ENCODE results near the gene GABPB2.

The GABPB2 gene

DNA sequence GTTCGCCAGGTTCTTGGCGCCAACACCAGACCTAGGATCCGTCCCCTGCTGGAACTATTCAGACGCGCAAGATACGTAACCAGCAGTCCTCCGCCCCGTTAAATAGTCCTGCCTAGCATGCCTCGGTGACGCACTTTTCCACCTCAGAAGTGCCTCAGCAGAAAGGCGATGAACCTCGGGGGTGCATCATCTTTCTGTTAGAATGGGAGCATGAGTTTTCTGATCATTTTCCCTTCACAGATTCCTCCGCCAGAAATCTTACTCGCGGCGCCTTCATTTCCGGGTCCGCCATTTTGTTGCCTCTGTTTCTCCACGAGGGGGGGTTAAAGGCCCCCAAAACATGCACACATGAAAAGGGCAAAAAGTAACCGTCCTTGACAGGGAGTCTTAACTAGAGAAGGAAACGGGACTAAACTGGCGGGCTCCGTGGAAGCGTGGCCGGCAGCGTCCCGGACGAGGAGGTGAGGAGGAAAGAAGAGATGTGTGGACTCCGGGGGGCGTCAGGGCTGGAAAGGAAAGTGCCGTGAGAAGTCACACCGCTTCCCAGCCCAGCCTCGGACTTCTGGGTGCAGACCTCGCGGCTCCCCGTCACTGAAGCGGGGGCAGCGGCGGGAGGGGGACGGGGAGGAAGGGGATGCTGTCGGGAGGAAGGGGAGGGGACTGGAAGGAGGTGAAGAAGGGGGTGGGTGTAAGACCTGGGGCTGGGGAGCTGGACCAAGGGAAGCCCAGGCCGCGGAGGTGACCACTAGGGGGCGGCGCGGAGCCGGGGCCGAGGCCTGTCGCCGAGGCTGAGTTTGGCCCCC, at the start of gene GABPB2:
Gene GABPB2, plus strand, starts transcription at position 288 of the 803 bp plus-strand sequence. CDS start 17,429 bp downstream, outside the sequence.
- H3K4me3 ChIP-seq (ENCODE audit: low read depth, low read length): peak within 1 kb of the TSS; percentile 85
- TF ChIP-seq, protein P1, sequence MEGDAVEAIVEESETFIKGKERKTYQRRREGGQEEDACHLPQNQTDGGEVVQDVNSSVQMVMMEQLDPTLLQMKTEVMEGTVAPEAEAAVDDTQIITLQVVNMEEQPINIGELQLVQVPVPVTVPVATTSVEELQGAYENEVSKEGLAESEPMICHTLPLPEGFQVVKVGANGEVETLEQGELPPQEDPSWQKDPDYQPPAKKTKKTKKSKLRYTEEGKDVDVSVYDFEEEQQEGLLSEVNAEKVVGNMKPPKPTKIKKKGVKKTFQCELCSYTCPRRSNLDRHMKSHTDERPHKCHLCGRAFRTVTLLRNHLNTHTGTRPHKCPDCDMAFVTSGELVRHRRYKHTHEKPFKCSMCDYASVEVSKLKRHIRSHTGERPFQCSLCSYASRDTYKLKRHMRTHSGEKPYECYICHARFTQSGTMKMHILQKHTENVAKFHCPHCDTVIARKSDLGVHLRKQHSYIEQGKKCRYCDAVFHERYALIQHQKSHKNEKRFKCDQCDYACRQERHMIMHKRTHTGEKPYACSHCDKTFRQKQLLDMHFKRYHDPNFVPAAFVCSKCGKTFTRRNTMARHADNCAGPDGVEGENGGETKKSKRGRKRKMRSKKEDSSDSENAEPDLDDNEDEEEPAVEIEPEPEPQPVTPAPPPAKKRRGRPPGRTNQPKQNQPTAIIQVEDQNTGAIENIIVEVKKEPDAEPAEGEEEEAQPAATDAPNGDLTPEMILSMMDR (IDR thresholded peaks at IDR 0.05; ENCODE audit: low read depth, low read length, missing control alignments): peak; percentile 96
- peak; percentile 89 for DNase-seq (ENCODE audit: low read depth)

DNA sequence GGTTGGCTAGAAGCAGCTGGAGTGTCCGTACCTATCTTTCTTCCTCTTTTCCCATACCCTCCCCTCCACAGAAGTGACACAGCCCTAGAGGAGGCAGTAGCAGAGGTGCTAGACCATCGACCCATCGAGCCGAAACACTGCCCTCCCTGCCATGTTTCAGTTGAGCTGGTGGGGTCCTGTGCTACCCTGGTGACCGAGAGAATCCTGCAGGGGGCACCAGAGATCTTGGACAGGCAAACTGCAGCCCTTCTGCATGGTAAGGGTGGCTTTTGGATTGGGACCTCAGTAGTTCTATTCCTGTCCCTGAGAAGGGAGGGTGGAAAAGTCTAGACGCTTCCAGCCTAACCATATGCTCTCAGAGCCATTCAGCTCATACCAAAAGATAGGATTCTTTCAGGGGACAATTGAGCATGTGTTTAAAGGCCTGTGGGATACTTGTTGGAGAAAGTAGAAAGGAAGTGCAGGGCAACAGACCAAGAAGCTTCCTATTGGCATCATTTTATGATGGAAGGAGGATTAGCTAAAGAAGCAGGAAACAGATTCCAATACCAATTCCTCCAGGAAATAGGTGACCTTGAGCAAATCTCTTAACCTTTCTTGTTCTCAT, 45.9 kb upstream of the GABPB2 start:
- H3K4me3 ChIP-seq (ENCODE audit: low read depth, low read length): no peak overlapping the region
- TF ChIP-seq, protein P1 (IDR thresholded peaks at IDR 0.05; ENCODE audit: low read depth, low read length, missing control alignments): peak; percentile 81
- DNase-seq (ENCODE audit: low read depth): peak; percentile 39

GRCh38 chr1:151026460-151026859, 44.1 kb upstream of the GABPB2 start:
- H3K4me3 ChIP-seq (ENCODE audit: low read depth, low read length): no peak overlapping the region
- TF ChIP-seq, protein P1 (IDR thresholded peaks at IDR 0.05; ENCODE audit: low read depth, low read length, missing control alignments): no peak
- no peak for DNase-seq (ENCODE audit: low read depth)

- TF ChIP-seq, protein P1 (IDR thresholded peaks at IDR 0.05; ENCODE audit: low read depth, low read length, missing control alignments): no peak
These were observed 38.4 kb upstream of the GABPB2 start for GRCh38 chr1:151032164-151032563.

DNA sequence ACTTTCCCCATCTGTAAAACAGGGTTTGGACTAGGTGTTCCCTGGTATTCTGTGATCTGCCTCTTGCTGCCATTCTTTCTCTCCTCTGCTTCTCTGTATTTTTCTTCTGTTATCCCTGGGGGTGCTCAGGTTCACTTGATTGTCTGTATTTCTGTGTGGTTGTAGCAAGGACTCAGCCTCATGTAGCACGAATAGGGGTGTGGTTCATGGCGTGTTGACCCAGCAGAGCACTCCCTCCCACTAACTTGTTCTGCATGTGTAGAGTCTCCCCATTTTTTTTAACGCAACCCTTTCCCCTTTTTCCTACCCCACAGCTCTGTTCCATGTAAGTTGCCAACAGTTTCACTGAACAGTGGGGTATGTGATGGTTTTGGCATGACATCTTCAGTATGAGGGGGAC, 35.4 kb upstream of the GABPB2 start:
- TF ChIP-seq, protein P1 (IDR thresholded peaks at IDR 0.05; ENCODE audit: low read depth, low read length, missing control alignments): no peak

More at GRCh38 chr1:151032164-151032563, 38.4 kb upstream of the GABPB2 start:
- no peak for DNase-seq (ENCODE audit: low read depth)
- H3K4me3 ChIP-seq (ENCODE audit: low read depth, low read length): no peak overlapping the region

GRCh38 chr1:151036356-151036755, 34.2 kb upstream of the GABPB2 start, which contains the start of gene BNIPL:
BNIPL (plus strand) TSS chr1:151036586; CDS start chr1:151036726, 140 bp downstream.
- DNase-seq (ENCODE audit: low read depth): no peak
- H3K4me3 ChIP-seq (ENCODE audit: low read depth, low read length): no peak within 1 kb of the TSS
- TF ChIP-seq, protein P1 (IDR thresholded peaks at IDR 0.05; ENCODE audit: low read depth, low read length, missing control alignments): no peak

More for the DNA sequence above, 35.4 kb upstream of the GABPB2 start:
- H3K4me3 ChIP-seq (ENCODE audit: low read depth, low read length): no peak overlapping the region
- DNase-seq (ENCODE audit: low read depth): no peak

Data from GM12864 (cell line).